ENCODE results near the gene OR8G1.
"Not testable (repeated sequence)": the region's sequence is repeated elsewhere in the genome, so short reads cannot be mapped to it uniquely, and the experiment has no call there.

The OR8G1 gene

GRCh38 chr11:124211321-124211720 lies 29.6 kb upstream of the OR8G1 start:
- no peak for DNase-seq
- Histone ChIP-seq H3K4me3 (ENCODE audit: control insufficient read depth in 1 of 7, extremely low read depth in 1 of 7, insufficient read depth in 4 of 7, low read depth in 2 of 7, low read length in 6 of 7) (no peak overlapping the region), H3K36me3 (ENCODE audit: control insufficient read depth in 4 of 4, insufficient read depth in 4 of 4, low read length in 3 of 4) (no peaks in the 10 kb centered on the region), H3K4me1 (ENCODE audit: control extremely low read depth in 1 of 4, control insufficient read depth in 4 of 4, insufficient read depth in 4 of 4, low read length in 3 of 4) (peaks cover 0 to 10% (median 3%) of the 10 kb centered on the region in 4 experiments), H3K27me3 (replicated peaks in 2 of 5; ENCODE audit: control insufficient read depth in 4 of 5, insufficient read depth in 5 of 5, low read length in 4 of 5) (no peaks in the 10 kb centered on the region), H3K27ac (ENCODE audit: insufficient read depth in 1 of 2, low read depth in 1 of 2, low read length in 2 of 2, poor library complexity in 1 of 2, severe bottlenecking in 2 of 2) (no peak overlapping the region), H3K9me3 (ENCODE audit: control extremely low read depth in 1 of 5, control insufficient read depth in 4 of 5, insufficient read depth in 2 of 5, low read depth in 1 of 5, low read length in 4 of 5) (no peaks in the 10 kb centered on the region)
- POLR2A ChIA-PET, result no interaction called here
- CTCF ChIA-PET, result interaction anchor here (1.3 kb wide), 1 partner anchor 15 kb away, joined by 3 read pairs; no protein-coding TSS in a partner anchor

GRCh38 chr11:124214027-124214426 lies 26.9 kb upstream of the OR8G1 start:
- no peak overlapping the region for H3K27ac ChIP-seq (ENCODE audit: insufficient read depth in 1 of 2, low read depth in 1 of 2, low read length in 2 of 2, poor library complexity in 1 of 2, severe bottlenecking in 2 of 2)
- no peaks in the 10 kb centered on the region for H3K9me3 ChIP-seq (ENCODE audit: control extremely low read depth in 1 of 5, control insufficient read depth in 4 of 5, insufficient read depth in 2 of 5, low read depth in 1 of 5, low read length in 4 of 5)
- ChIA-PET CTCF (interaction anchor here (0.6 to 1.5 kb wide), 3 partner anchors 19 to 202 kb away, joined by 3 to 4 read pairs (median 4); no protein-coding TSS in a partner anchor), POLR2A (no interaction called here)
- WGBS (ENCODE audit: insufficient coverage), result no CpG with 5 or more reads among the region's 3 CpGs
- H3K4me1 ChIP-seq (ENCODE audit: control extremely low read depth in 1 of 4, control insufficient read depth in 4 of 4, insufficient read depth in 4 of 4, low read length in 3 of 4), result no peaks in the 10 kb centered on the region
- no peaks in the 10 kb centered on the region for H3K36me3 ChIP-seq (ENCODE audit: control insufficient read depth in 4 of 4, insufficient read depth in 4 of 4, low read length in 3 of 4)
- H3K4me3 ChIP-seq (ENCODE audit: control insufficient read depth in 1 of 7, extremely low read depth in 1 of 7, insufficient read depth in 4 of 7, low read depth in 2 of 7, low read length in 6 of 7), result no peak overlapping the region
- H3K27me3 ChIP-seq (replicated peaks in 2 of 5; ENCODE audit: control insufficient read depth in 4 of 5, insufficient read depth in 5 of 5, low read length in 4 of 5), result no peaks in the 10 kb centered on the region
- DNase-seq, result no peak

GRCh38 chr11:124219126-124219525 lies 21.8 kb upstream of the OR8G1 start:
- Histone ChIP-seq H3K36me3 (ENCODE audit: control insufficient read depth in 4 of 4, insufficient read depth in 4 of 4, low read length in 3 of 4) (no peaks in the 10 kb centered on the region), H3K27me3 (replicated peaks in 2 of 5; ENCODE audit: control insufficient read depth in 4 of 5, insufficient read depth in 5 of 5, low read length in 4 of 5) (no peaks in the 10 kb centered on the region), H3K4me3 (ENCODE audit: control insufficient read depth in 1 of 7, extremely low read depth in 1 of 7, insufficient read depth in 4 of 7, low read depth in 2 of 7, low read length in 6 of 7) (no peak overlapping the region), H3K9me3 (ENCODE audit: control extremely low read depth in 1 of 5, control insufficient read depth in 4 of 5, insufficient read depth in 2 of 5, low read depth in 1 of 5, low read length in 4 of 5) (no peaks in the 10 kb centered on the region), H3K4me1 (ENCODE audit: control extremely low read depth in 1 of 4, control insufficient read depth in 4 of 4, insufficient read depth in 4 of 4, low read length in 3 of 4) (no peaks in the 10 kb centered on the region), H3K27ac (ENCODE audit: insufficient read depth in 1 of 2, low read depth in 1 of 2, low read length in 2 of 2, poor library complexity in 1 of 2, severe bottlenecking in 2 of 2) (no peak overlapping the region)
- DNase-seq, result no peak
- CTCF ChIA-PET, result interaction anchor here (0.7 kb wide), 1 partner anchor 112 kb away, joined by 3 read pairs; no protein-coding TSS in a partner anchor
- POLR2A ChIA-PET, result no interaction called here

DNA sequence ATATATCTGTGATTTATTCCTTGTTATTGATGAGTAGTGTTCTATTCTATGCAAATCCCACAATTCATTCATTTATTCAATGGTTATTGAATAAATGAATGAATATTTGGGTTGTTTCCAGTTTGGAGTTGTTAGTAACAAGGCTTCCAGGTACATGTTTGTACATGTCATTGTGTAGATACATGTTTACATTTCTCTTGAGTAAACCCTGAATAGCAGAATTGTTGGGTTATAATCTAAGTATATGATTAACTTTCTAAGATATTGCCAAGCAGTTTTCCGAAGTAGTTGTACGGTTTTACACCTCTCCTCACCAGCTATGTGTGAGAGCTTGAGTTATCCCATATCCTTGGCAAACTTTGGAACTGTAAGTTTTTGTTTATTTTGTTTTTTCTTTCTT lies 18.5 kb upstream of the OR8G1 start:
- ChIA-PET POLR2A (no interaction called here), CTCF (interaction anchor here (1.2 kb wide), 1 partner anchor 45 kb away, joined by 3 read pairs; no protein-coding TSS in a partner anchor)
- Histone ChIP-seq H3K4me1 (ENCODE audit: control extremely low read depth in 1 of 4, control insufficient read depth in 4 of 4, insufficient read depth in 4 of 4, low read length in 3 of 4) (peaks cover 0 to 8% (median 3%) of the 10 kb centered on the region in 4 experiments), H3K9me3 (ENCODE audit: control extremely low read depth in 1 of 5, control insufficient read depth in 4 of 5, insufficient read depth in 2 of 5, low read depth in 1 of 5, low read length in 4 of 5) (no peaks in the 10 kb centered on the region), H3K36me3 (ENCODE audit: control insufficient read depth in 4 of 4, insufficient read depth in 4 of 4, low read length in 3 of 4) (no peaks in the 10 kb centered on the region), H3K4me3 (ENCODE audit: control insufficient read depth in 1 of 7, extremely low read depth in 1 of 7, insufficient read depth in 4 of 7, low read depth in 2 of 7, low read length in 6 of 7) (no peak overlapping the region), H3K27ac (ENCODE audit: insufficient read depth in 1 of 2, low read depth in 1 of 2, low read length in 2 of 2, poor library complexity in 1 of 2, severe bottlenecking in 2 of 2) (no peak overlapping the region), H3K27me3 (replicated peaks in 2 of 5; ENCODE audit: control insufficient read depth in 4 of 5, insufficient read depth in 5 of 5, low read length in 4 of 5) (no peaks in the 10 kb centered on the region)
- WGBS (ENCODE audit: insufficient coverage), result no CpG with 5 or more reads among the region's 2 CpGs
- no peak for DNase-seq

- peak overlapping the region in 1 of 2 experiments; percentile 14 for H3K27ac ChIP-seq (ENCODE audit: insufficient read depth in 1 of 2, low read depth in 1 of 2, low read length in 2 of 2, poor library complexity in 1 of 2, severe bottlenecking in 2 of 2)
- peak; percentile 67 to 96 (median 94) for DNase-seq
- H3K27me3 ChIP-seq (replicated peaks in 2 of 5; ENCODE audit: control insufficient read depth in 4 of 5, insufficient read depth in 5 of 5, low read length in 4 of 5); H3K36me3 ChIP-seq (ENCODE audit: control insufficient read depth in 4 of 4, insufficient read depth in 4 of 4, low read length in 3 of 4); H3K9me3 ChIP-seq (ENCODE audit: control extremely low read depth in 1 of 5, control insufficient read depth in 4 of 5, insufficient read depth in 2 of 5, low read depth in 1 of 5, low read length in 4 of 5); H3K4me1 ChIP-seq (ENCODE audit: control extremely low read depth in 1 of 4, control insufficient read depth in 4 of 4, insufficient read depth in 4 of 4, low read length in 3 of 4); H3K4me3 ChIP-seq (ENCODE audit: control insufficient read depth in 1 of 7, extremely low read depth in 1 of 7, insufficient read depth in 4 of 7, low read depth in 2 of 7, low read length in 6 of 7): not testable (repeated sequence)
- ChIA-PET CTCF (interaction anchor here (1.1 kb wide), 1 partner anchor 53 kb away, joined by 3 read pairs; no protein-coding TSS in a partner anchor), POLR2A (interaction anchor here (0.6 kb wide), 1 partner anchor 297 kb away, joined by 3 read pairs; no protein-coding TSS in a partner anchor)
- 62% methylated on average over 5 of the region's 9 CpGs for WGBS (ENCODE audit: insufficient coverage)
These were observed 16.1 kb upstream of the OR8G1 start for GRCh38 chr11:124224618-124225423.

DNA sequence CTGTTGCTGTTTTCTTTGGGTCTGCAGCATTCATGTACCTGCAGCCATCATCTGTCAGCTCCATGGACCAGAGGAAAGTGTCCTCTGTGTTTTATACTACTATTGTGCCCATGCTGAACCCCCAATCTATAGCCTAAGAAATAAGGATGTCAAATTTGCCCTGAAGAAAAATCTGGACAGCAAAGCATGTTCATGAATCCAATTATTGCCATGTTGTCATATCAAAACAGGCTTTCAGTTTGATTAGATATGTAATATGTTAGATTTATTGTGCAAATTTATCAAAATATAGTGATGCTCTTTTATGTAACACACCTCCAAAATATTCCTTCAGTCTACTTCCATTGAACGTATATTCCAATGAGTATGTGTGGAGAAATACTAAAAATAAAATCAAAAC lies 15.4 kb upstream of the OR8G1 start:
- DNase-seq, result no peak
- ChIA-PET CTCF (no interaction called here), POLR2A (no interaction called here)
- Histone ChIP-seq H3K27me3 (replicated peaks in 2 of 5; ENCODE audit: control insufficient read depth in 4 of 5, insufficient read depth in 5 of 5, low read length in 4 of 5) (no peaks in the 10 kb centered on the region), H3K27ac (ENCODE audit: insufficient read depth in 1 of 2, low read depth in 1 of 2, low read length in 2 of 2, poor library complexity in 1 of 2, severe bottlenecking in 2 of 2) (no peak overlapping the region), H3K36me3 (ENCODE audit: control insufficient read depth in 4 of 4, insufficient read depth in 4 of 4, low read length in 3 of 4) (no peaks in the 10 kb centered on the region), H3K4me1 (ENCODE audit: control extremely low read depth in 1 of 4, control insufficient read depth in 4 of 4, insufficient read depth in 4 of 4, low read length in 3 of 4) (peaks cover 0 to 8% (median 3%) of the 10 kb centered on the region in 4 experiments), H3K4me3 (ENCODE audit: control insufficient read depth in 1 of 7, extremely low read depth in 1 of 7, insufficient read depth in 4 of 7, low read depth in 2 of 7, low read length in 6 of 7) (no peak overlapping the region), H3K9me3 (ENCODE audit: control extremely low read depth in 1 of 5, control insufficient read depth in 4 of 5, insufficient read depth in 2 of 5, low read depth in 1 of 5, low read length in 4 of 5) (no peaks in the 10 kb centered on the region)
- WGBS (ENCODE audit: insufficient coverage), result no CpG with 5 or more reads among the region's 1 CpG

GRCh38 chr11:124233376-124233775 lies 7.5 kb upstream of the OR8G1 start:
- POLR2A ChIA-PET, result no interaction called here
- Histone ChIP-seq H3K27me3 (replicated peaks in 2 of 5; ENCODE audit: control insufficient read depth in 4 of 5, insufficient read depth in 5 of 5, low read length in 4 of 5) (no peaks in the 10 kb centered on the region), H3K36me3 (ENCODE audit: control insufficient read depth in 4 of 4, insufficient read depth in 4 of 4, low read length in 3 of 4) (no peaks in the 10 kb centered on the region), H3K27ac (ENCODE audit: insufficient read depth in 1 of 2, low read depth in 1 of 2, low read length in 2 of 2, poor library complexity in 1 of 2, severe bottlenecking in 2 of 2) (no peak overlapping the region), H3K9me3 (ENCODE audit: control extremely low read depth in 1 of 5, control insufficient read depth in 4 of 5, insufficient read depth in 2 of 5, low read depth in 1 of 5, low read length in 4 of 5) (no peaks in the 10 kb centered on the region), H3K4me3 (ENCODE audit: control insufficient read depth in 1 of 7, extremely low read depth in 1 of 7, insufficient read depth in 4 of 7, low read depth in 2 of 7, low read length in 6 of 7) (no peak overlapping the region), H3K4me1 (ENCODE audit: control extremely low read depth in 1 of 4, control insufficient read depth in 4 of 4, insufficient read depth in 4 of 4, low read length in 3 of 4) (no peaks in the 10 kb centered on the region)
- DNase-seq, result no peak
- CTCF ChIA-PET, result no interaction called here
- no CpG with 5 or more reads among the region's 1 CpG for WGBS (ENCODE audit: insufficient coverage)
